ENCODE data around the gene GGA1. TPM values are rescaled to one million over a fixed set of nuclear protein-coding genes. Genes with fewer than 3 reads are reported as not detected.
"Not testable (repeated sequence)": the region's sequence is repeated elsewhere in the genome, so short reads cannot be mapped to it uniquely, and the experiment has no call there.

Gene GGA1
- total RNA-seq, 1 experiment from 2014 or later = 34.1 TPM

DNA sequence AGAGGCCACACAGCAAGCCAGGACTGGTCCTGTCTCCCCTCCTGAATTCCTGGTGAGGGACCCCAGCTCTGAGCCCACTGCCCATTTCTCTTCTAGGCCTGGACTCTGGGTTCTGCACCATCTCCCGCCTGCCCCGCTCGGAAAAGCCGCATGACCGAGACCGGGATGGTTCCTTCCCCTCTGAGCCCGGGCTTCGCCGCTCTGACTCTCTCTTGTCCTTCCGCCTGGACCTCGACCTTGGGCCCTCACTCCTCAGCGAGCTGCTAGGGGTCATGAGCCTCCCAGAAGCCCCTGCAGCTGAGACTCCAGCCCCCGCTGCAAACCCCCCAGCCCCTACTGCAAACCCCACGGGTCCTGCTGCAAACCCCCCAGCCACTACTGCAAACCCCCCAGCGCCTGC, 40.6 kb upstream of the GGA1 start:
- DNase-seq = no peak
- Histone ChIP-seq H3K27ac (no peak overlapping the region), H3K9me3 (replicated peaks) (no peaks in the 10 kb centered on the region), H3K36me3 (peaks cover 13% of the 10 kb centered on the region), H3K4me3 (no peak overlapping the region), H3K27me3 (no peaks in the 10 kb centered on the region), H3K4me1 (peaks cover 5% of the 10 kb centered on the region)

DNA sequence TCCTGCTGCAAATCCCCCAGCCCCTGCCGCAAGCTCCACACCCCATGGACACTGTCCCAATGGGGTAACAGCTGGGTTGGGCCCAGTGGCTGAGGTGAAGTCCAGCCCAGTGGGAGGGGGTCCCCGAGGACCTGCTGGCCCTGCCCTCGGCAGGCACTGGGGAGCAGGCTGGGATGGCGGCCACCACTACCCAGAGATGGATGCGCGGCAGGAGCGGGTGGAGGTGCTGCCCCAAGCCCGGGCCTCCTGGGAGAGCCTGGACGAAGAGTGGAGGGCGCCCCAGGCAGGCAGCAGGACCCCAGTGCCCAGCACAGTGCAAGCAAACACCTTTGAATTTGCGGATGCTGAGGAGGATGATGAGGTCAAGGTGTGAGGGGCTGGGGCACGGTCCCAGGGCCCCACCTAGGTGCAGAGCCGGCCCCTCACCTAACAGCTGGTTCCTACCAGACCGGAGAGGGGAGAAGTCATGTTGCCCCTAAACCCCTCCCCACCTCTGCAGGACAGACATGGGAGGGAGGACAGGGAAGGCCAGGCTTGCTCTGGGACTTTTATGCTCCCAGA, 40.1 kb upstream of the GGA1 start:
- no peak overlapping the region for H3K4me3 ChIP-seq
- H3K36me3 ChIP-seq = peaks cover 13% of the 10 kb centered on the region
- H3K9me3 ChIP-seq (replicated peaks) = no peaks in the 10 kb centered on the region
- DNase-seq = no peak
- H3K4me1 ChIP-seq = peaks cover under 1% of the 10 kb centered on the region; the same call in 1 of the 2 replicates
- H3K27me3 ChIP-seq = no peaks in the 10 kb centered on the region
- no peak overlapping the region for H3K27ac ChIP-seq

DNA sequence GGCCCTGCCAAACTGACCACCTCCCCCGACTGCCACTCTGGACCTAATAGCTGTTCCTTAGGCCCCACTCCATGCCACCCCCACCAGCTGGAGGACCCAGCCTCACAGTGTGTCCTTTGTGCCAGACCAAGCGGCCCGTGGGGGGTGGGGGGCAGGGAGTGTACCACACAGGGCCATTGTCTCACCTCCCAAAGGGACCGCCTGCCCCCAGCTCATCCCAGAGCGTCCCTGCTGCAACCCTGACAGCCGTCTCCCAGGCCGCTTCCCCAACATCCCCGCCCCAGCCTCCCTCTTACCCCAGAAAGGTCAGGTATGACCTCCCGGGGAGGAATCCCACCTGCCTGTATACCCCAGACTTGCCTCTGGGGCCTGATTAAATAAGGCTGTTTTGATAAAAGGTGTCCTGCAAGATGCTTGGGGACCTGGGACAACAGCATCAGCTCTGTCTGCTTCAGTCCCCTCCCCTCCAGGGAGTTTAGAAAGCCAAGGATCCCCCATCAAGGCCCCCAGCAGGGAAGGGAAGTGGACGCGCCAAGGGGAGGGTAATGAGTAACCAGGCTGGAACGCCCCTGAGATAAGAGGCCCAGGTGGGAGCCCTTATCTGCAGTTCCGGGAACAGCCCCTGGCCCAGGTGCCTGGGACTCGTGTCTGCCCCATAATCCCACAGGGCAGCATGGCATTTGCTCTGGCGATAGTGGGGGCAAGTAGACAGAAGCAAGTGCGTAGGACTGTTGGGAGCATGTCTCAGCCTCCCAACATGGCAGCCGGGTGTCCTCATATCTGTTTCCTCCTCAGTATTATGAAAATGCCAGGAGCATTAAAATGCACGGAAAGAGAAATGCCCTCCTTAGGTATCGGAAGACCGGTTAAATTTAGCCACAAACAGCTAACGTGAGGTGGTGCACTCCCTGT, 39.4 kb upstream of the GGA1 start:
- Histone ChIP-seq H3K9me3 (replicated peaks) (no peaks in the 10 kb centered on the region), H3K27ac (no peak overlapping the region), H3K36me3 (peaks cover 13% of the 10 kb centered on the region), H3K4me1 (no peaks in the 10 kb centered on the region), H3K27me3 (no peaks in the 10 kb centered on the region; the same call in 1 of the 2 replicates), H3K4me3 (no peak overlapping the region)
- DNase-seq = no peak

DNA sequence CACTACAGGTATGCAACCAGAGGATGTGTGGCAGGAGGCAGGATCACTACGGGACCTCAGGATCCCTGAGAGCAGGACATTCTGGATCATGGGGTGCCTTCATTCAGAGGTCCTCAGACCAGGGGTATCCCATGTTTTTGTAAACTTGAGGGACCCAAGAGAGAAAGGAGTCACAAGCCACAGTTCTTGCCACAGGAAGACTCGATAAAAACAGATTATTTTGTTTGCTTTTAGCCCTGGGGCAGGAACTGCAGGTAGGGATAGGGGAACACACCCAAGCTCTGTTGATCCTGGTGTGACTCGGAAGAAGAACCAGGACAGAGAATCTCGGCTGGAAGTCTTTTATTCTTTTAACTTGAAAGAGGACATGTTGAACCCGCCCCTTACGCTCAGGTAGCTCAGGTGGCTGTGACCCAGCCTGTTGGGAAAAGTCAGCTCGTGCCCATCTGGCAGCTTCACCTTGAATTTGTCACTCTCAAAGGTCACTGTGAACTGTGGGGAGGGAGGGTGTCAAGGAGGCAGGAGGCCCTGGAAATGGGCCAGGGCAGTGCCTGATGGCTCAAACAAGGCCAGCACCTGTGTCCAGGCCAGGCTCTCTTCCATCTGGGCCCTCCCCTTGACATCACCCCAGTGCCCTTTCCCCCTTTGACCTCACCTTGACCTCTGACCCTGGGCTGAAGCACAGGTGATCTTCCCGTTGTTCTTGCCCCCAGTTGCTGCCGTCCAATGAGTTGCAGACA, 38.5 kb upstream of the GGA1 start:
- no peak overlapping the region for H3K27ac ChIP-seq
- no peaks in the 10 kb centered on the region for H3K4me1 ChIP-seq
- H3K27me3 ChIP-seq = no peaks in the 10 kb centered on the region; the same call in 1 of the 2 replicates
- H3K36me3 ChIP-seq = peaks cover 13% of the 10 kb centered on the region
- DNase-seq = no peak
- H3K4me3 ChIP-seq = no peak overlapping the region
- H3K9me3 ChIP-seq (replicated peaks) = no peaks in the 10 kb centered on the region

DNA sequence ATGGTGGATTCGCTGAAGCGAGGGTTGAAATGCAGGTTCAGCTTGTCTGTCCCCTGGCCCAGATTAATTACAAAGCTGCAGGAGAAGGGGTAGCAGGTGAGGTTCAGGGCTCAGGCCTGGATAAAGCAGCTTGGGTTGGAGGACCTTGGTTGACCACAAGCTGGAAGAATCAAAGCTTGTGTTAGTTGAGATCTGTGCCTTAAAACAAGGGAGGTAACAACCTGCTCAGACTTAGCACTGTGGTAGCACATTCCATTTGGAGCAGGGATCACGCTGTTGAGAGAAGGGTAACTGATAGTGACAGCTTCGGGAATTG, 38.0 kb upstream of the GGA1 start:
- H3K9me3 ChIP-seq (replicated peaks) = no peaks in the 10 kb centered on the region
- no peak overlapping the region for H3K4me3 ChIP-seq
- no peak for DNase-seq
- peaks cover 11% of the 10 kb centered on the region for H3K36me3 ChIP-seq
- no peaks in the 10 kb centered on the region; the same call in 1 of the 2 replicates for H3K27me3 ChIP-seq
- H3K27ac ChIP-seq = no peak overlapping the region
- no peaks in the 10 kb centered on the region for H3K4me1 ChIP-seq

DNA sequence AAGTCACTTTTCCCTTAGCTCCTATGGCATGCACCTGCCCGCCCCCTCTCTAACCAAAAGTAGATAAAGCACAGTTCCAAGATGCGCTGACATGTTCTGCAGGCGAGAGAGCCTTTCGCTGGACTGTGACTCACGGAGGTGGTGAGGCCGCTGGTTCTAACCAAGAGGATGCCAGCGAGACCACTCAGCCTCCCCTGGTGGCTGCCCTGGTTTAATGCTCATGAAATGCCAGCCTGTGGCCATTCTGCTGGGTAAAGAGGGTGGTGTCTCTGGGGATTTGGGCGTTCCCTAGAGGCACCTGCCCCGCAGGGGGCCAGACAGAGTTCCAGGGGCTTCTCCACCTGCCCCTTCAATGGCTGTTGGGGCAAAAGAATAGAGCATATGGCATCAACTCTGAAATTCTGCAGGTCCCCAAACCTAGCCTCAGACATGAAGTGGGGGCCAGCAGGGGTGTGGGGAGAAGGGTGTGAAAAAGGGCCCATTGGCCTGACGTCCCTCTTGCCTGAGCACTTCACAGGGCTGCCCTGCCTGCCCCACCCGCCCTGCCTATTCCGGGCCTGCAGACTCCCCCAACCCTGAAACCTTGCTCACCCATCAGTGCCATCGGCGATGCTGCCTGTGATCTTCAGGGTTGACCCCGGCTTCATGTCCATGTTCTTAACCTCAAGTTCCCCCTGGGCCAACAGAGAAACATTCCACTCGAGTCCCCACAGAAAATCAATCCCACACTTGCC, 37.2 kb upstream of the GGA1 start:
- Histone ChIP-seq H3K4me1 (no peaks in the 10 kb centered on the region), H3K4me3 (no peak overlapping the region), H3K27ac (no peak overlapping the region), H3K36me3 (peaks cover 11% of the 10 kb centered on the region), H3K9me3 (replicated peaks) (no peaks in the 10 kb centered on the region), H3K27me3 (no peaks in the 10 kb centered on the region; the same call in 1 of the 2 replicates)
- no peak for DNase-seq

DNA sequence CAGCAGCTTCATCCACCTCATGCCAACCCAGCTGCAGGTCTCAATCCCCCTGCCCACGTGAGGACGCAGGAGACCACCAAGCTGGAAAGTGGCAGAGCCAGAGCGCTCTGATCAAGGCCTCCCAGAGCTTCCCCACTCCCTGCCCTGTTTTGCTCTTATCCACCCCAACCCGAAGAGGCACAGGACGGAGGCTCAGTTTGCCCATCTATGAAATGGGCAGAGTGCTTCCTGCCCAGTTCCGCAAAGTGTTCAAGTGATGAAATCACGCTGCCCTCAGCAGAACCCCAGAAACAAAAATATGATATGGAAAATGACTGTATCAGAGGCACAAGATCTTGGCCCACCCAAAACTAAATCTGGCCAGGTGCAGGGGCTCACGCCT, 36.7 kb upstream of the GGA1 start:
- no peak overlapping the region for H3K4me3 ChIP-seq
- no peak for DNase-seq
- H3K9me3 ChIP-seq (replicated peaks) = no peaks in the 10 kb centered on the region
- H3K36me3 ChIP-seq = peaks cover 5% of the 10 kb centered on the region
- H3K27me3 ChIP-seq = no peaks in the 10 kb centered on the region; the same call in 1 of the 2 replicates
- no peaks in the 10 kb centered on the region for H3K4me1 ChIP-seq
- no peak overlapping the region for H3K27ac ChIP-seq

DNA sequence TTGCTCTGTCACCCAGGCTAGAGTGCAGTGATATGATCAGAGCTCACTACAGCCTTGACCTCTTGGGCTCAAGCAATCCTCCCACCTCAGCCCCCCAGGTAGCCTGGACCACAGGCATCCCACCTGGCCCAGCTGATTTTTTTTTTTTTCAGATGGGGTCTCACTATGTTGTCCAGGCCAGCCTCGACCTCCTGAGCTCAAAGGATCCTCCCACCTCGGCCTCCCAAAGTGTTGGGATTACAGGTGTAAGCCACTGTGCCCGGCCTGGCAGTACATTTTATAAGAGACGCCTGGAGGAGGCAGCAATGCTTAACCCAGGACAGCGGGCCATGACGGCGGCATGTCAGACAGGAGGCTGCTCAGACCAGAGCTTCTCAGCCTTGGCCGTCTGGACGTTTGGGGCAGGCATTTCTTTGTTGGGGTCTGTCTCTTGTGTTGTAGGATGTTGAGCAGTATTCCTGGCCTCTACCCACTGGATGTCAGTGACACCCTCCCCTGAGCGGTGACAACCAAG, 33.1 kb upstream of the GGA1 start:
- Histone ChIP-seq H3K36me3 (no peaks in the 10 kb centered on the region), H3K4me3 (no peak overlapping the region), H3K27me3 (peaks cover 2% of the 10 kb centered on the region; the same call in 1 of the 2 replicates), H3K4me1 (no peaks in the 10 kb centered on the region), H3K9me3 (replicated peaks) (no peaks in the 10 kb centered on the region), H3K27ac (no peak overlapping the region)
- no peak for DNase-seq

DNA sequence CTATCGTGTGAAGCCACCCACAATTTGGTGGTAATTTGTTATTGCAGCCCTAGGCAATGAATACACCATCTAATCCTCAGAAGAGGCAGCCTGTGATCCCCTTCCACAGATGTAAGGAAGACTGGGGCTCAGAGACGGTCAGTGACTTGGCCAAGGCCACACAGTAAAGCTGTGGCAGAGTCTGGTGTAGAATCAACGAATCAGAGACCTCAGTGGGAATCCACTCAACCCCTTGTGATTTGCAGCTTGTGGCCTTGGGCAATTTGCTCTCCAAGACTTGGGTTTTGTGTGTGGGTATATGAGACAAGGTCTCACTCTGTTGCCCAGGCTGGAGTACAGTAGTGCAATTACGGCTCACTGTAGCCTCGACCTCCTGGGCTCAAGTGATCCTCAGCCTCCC, 30.6 kb upstream of the GGA1 start:
- H3K36me3 ChIP-seq = no peaks in the 10 kb centered on the region
- no peaks in the 10 kb centered on the region for H3K4me1 ChIP-seq
- H3K27me3 ChIP-seq = peaks cover 5% of the 10 kb centered on the region; the same call in 1 of the 2 replicates
- no peak overlapping the region for H3K27ac ChIP-seq
- no peaks in the 10 kb centered on the region for H3K9me3 ChIP-seq (replicated peaks)
- no peak for DNase-seq
- H3K4me3 ChIP-seq = no peak overlapping the region

DNA sequence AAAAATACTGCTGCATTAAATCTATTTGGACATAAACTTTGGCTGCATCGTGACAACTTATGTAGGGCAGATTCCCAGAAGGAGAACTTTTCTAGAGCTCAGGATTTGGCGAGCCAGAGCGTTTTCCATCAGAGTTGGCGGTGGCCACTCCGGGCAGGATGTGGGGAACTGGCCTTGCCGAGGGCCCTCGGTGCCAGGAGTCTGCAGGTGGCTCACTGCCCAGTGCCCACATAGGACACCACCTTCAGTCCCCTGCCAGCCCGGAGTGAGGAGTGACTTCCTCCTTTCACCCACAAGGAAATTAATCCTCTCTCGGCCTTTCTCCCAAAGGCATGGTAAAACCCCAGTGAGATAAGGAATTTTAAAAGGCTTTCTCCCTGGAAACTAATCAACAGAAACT, 27.1 kb upstream of the GGA1 start:
- Histone ChIP-seq H3K4me3 (no peak overlapping the region), H3K36me3 (no peaks in the 10 kb centered on the region), H3K27ac (no peak overlapping the region), H3K27me3 (peaks cover 5% of the 10 kb centered on the region; the same call in 1 of the 2 replicates), H3K4me1 (no peaks in the 10 kb centered on the region), H3K9me3 (replicated peaks) (no peaks in the 10 kb centered on the region)
- DNase-seq = no peak

DNA sequence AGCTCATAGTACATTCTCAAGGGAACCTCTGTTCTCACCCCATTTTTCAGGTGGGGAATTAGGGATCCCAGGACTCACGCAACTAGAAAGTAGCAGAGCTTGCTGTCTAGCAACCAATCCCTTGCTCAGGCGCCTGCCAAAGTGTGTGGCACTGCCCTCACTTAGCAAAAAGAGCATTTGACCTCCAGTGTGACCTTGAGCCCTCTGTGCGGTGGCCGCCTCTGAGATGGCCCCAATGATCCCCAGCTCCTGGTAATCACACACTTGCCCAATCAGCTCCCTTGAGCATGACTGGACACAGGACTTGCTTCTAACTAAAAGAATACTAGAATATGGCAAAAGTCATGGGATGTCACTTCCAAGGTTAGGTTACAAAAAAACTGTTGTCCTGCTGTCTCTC, 26.1 kb upstream of the GGA1 start:
- no peaks in the 10 kb centered on the region for H3K36me3 ChIP-seq
- H3K9me3 ChIP-seq (replicated peaks) = no peaks in the 10 kb centered on the region
- no peaks in the 10 kb centered on the region for H3K4me1 ChIP-seq
- no peak for DNase-seq
- H3K4me3 ChIP-seq = no peak overlapping the region
- H3K27me3 ChIP-seq = peaks cover 5% of the 10 kb centered on the region; the same call in 1 of the 2 replicates
- no peak overlapping the region for H3K27ac ChIP-seq

DNA sequence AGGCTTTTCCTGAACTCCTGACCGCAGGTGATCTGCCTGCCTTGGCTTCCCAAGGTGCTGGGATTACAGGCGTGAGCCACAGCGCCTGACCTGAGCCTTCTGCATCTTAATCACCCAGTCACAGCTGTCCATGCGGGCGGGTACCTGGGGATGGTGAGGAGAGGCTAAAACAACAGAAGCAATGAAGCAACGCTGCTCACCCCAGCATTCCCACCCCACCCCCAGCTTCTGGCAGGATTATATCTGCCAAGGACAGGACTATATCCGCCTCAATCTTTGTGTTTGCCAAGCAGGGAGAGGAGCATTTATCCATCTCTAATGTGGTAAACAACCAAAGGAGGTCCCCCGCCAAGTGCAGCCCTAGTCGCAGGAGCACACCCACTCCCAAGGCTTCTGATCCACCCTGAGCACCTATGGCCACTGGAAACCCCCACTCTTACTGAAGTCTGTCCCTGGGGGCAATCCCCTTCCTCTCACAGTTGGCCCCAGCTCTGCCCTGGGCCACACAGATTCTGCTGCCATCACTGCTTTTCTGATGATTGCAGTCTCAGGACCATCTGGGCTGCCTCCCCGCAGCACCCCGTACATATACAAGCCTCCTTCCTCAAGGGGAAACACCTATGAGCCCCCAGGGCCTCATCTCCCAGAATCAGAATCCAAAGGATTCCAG, 20.0 kb upstream of the GGA1 start:
- no peaks in the 10 kb centered on the region for H3K36me3 ChIP-seq
- H3K9me3 ChIP-seq (replicated peaks) = no peaks in the 10 kb centered on the region
- H3K27me3 ChIP-seq = peaks cover 4% of the 10 kb centered on the region; the same call in 1 of the 2 replicates
- H3K4me1 ChIP-seq = no peaks in the 10 kb centered on the region
- no peak for DNase-seq
- H3K4me3 ChIP-seq = no peak overlapping the region
- no peak overlapping the region for H3K27ac ChIP-seq

DNA sequence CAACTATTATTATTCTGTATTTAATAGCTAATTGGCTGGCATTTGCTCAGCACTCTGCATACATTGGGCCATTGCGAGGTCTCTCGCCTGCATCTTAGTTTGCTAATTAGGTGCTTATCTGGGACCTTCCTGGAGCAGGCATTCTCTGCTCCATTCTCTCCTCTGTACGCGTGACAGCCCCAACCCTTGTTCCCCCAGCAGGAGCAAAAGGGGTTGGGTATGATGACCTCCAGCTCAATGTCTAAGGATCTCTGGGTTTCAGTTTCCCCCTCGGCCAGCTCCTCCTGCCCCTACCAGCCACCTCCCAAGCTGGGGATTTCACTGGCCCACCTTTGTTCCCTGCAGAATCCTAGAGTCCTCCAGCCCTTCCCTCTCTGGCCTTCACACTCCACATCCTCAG, 19.0 kb upstream of the GGA1 start:
- no peaks in the 10 kb centered on the region for H3K9me3 ChIP-seq (replicated peaks)
- no peaks in the 10 kb centered on the region for H3K4me1 ChIP-seq
- no peaks in the 10 kb centered on the region for H3K36me3 ChIP-seq
- H3K4me3 ChIP-seq = no peak overlapping the region
- no peak for DNase-seq
- peaks cover 4% of the 10 kb centered on the region; the same call in 1 of the 2 replicates for H3K27me3 ChIP-seq
- H3K27ac ChIP-seq = no peak overlapping the region

DNA sequence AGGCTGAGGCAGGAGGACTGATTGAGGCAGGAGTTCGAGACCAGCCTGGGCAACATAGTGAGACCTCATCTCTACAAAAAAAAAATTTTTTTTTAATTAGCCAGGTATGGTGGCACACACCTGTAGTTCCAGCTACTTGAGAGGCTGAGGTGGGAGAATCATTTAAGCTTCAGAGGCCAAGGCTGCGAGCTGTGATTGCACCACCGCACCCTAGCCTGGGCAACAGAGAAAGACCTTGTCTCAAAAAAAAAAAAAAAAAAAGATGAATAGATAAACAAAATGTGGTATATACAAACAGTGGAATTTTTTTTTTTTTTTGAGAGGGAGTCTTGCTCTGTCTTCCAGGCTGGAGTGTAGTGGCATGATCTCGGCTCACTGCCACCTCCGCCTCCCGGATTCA, 17.6 kb upstream of the GGA1 start:
- not testable (repeated sequence) for H3K4me1 ChIP-seq; H3K27me3 ChIP-seq; DNase-seq; H3K36me3 ChIP-seq; H3K4me3 ChIP-seq; H3K9me3 ChIP-seq (replicated peaks); H3K27ac ChIP-seq

Data from SJCRH30 (cell line).